ENCODE results near the gene RHOH. TPM values are rescaled to one million over a fixed set of nuclear protein-coding genes. Genes with fewer than 3 reads are reported as not detected.
A peak's percentile ranks its signal among the peaks of the same experiment; 100 is the strongest.

Gene RHOH
- total RNA-seq, 1 experiment from 2014 or later: 74.2 TPM

GRCh38 chr4:40193016-40193571 lies 3.7 kb upstream of the RHOH start:
- Histone ChIP-seq H3K4me3 (ENCODE audit: low read depth, low read length, poor library complexity, severe bottlenecking) (peak overlapping the region; percentile 29), H3K9me3 (ENCODE audit: low read depth, low read length, poor library complexity, severe bottlenecking) (no peaks in the 10 kb centered on the region), H3K36me3 (ENCODE audit: insufficient read depth, low read length, poor library complexity, severe bottlenecking) (no peaks in the 10 kb centered on the region), H3K27me3 (replicated peaks; ENCODE audit: insufficient read depth, low read depth, low read length, poor library complexity) (no peaks in the 10 kb centered on the region), H3K4me1 (ENCODE audit: insufficient read depth, low read length, poor library complexity, severe bottlenecking) (peaks cover 73% of the 10 kb centered on the region), H3K27ac (ENCODE audit: low read depth, low read length, poor library complexity, severe bottlenecking) (peak overlapping the region; percentile 97)
- DNase-seq (ENCODE audit: low spot score): peak; percentile 86
- ChIA-PET CTCF (no interaction called here), POLR2A (ENCODE audit: low non-redundant PET) (no interaction called here)
- intact Hi-C loops (cut with micrococcal nuclease; ENCODE audit: unreplicated experiment): no loop called here
- TSS peak; percentile 23 for BruUV-seq (replicated peaks)
- TF ChIP-seq CTCF (conservative IDR thresholded peaks at IDR 0.05; ENCODE audit: low read depth, low read length) (0 out of 2 replicates have a peak, but pooled peaks have one; percentile 19), EZH2 (IDR thresholded peaks at IDR 0.05; ENCODE audit: borderline replicate concordance, low read depth, low read length, poor library complexity, severe bottlenecking) (no peak)

GRCh38 chr4:40193578-40193977 lies 3.3 kb upstream of the RHOH start:
- no peak for DNase-seq (ENCODE audit: low spot score)
- Histone ChIP-seq H3K9me3 (ENCODE audit: low read depth, low read length, poor library complexity, severe bottlenecking) (no peaks in the 10 kb centered on the region), H3K4me1 (ENCODE audit: insufficient read depth, low read length, poor library complexity, severe bottlenecking) (peaks cover 73% of the 10 kb centered on the region), H3K36me3 (ENCODE audit: insufficient read depth, low read length, poor library complexity, severe bottlenecking) (peaks cover 2% of the 10 kb centered on the region), H3K27ac (ENCODE audit: low read depth, low read length, poor library complexity, severe bottlenecking) (peak overlapping the region; percentile 97), H3K27me3 (replicated peaks; ENCODE audit: insufficient read depth, low read depth, low read length, poor library complexity) (no peaks in the 10 kb centered on the region), H3K4me3 (ENCODE audit: low read depth, low read length, poor library complexity, severe bottlenecking) (peak overlapping the region; percentile 29)
- no TSS peak for BruUV-seq (replicated peaks)
- ChIA-PET CTCF (no interaction called here), POLR2A (ENCODE audit: low non-redundant PET) (no interaction called here)
- TF ChIP-seq CTCF (conservative IDR thresholded peaks at IDR 0.05; ENCODE audit: low read depth, low read length): no peak
- no peak for TF ChIP-seq EZH2 (IDR thresholded peaks at IDR 0.05; ENCODE audit: borderline replicate concordance, low read depth, low read length, poor library complexity, severe bottlenecking)
- intact Hi-C loops (cut with micrococcal nuclease; ENCODE audit: unreplicated experiment): no loop called here

GRCh38 chr4:40194602-40195161 lies 2.1 kb upstream of the RHOH start:
- TSS peak; percentile 40 for BruUV-seq (replicated peaks)
- ChIA-PET POLR2A (ENCODE audit: low non-redundant PET) (no interaction called here), CTCF (no interaction called here)
- DNase-seq (ENCODE audit: low spot score): no peak
- no peaks in the 10 kb centered on the region for H3K27me3 ChIP-seq (replicated peaks; ENCODE audit: insufficient read depth, low read depth, low read length, poor library complexity)
- TF ChIP-seq EZH2 (IDR thresholded peaks at IDR 0.05; ENCODE audit: borderline replicate concordance, low read depth, low read length, poor library complexity, severe bottlenecking): no peak
- TF ChIP-seq CTCF (conservative IDR thresholded peaks at IDR 0.05; ENCODE audit: low read depth, low read length): no peak
- peak overlapping the region; percentile 19 for H3K4me3 ChIP-seq (ENCODE audit: low read depth, low read length, poor library complexity, severe bottlenecking)
- intact Hi-C loops (cut with micrococcal nuclease; ENCODE audit: unreplicated experiment): loop anchor here (5.0 kb wide), 1 partner anchor 42 kb away; no protein-coding TSS in a partner anchor
- H3K4me1 ChIP-seq (ENCODE audit: insufficient read depth, low read length, poor library complexity, severe bottlenecking): peaks cover 69% of the 10 kb centered on the region
- peaks cover 8% of the 10 kb centered on the region for H3K36me3 ChIP-seq (ENCODE audit: insufficient read depth, low read length, poor library complexity, severe bottlenecking)
- H3K27ac ChIP-seq (ENCODE audit: low read depth, low read length, poor library complexity, severe bottlenecking): peak overlapping the region; percentile 97
- H3K9me3 ChIP-seq (ENCODE audit: low read depth, low read length, poor library complexity, severe bottlenecking): no peaks in the 10 kb centered on the region

All from A673 (cell line).